ENCODE results near the gene SET. TPM values are rescaled to one million over a fixed set of nuclear protein-coding genes. Genes with fewer than 3 reads are reported as not detected.
A peak's percentile ranks its signal among the peaks of the same experiment; 100 is the strongest.

SET gene
- total RNA-seq, 1 experiment from 2014 or later = 1,129 TPM

DNA sequence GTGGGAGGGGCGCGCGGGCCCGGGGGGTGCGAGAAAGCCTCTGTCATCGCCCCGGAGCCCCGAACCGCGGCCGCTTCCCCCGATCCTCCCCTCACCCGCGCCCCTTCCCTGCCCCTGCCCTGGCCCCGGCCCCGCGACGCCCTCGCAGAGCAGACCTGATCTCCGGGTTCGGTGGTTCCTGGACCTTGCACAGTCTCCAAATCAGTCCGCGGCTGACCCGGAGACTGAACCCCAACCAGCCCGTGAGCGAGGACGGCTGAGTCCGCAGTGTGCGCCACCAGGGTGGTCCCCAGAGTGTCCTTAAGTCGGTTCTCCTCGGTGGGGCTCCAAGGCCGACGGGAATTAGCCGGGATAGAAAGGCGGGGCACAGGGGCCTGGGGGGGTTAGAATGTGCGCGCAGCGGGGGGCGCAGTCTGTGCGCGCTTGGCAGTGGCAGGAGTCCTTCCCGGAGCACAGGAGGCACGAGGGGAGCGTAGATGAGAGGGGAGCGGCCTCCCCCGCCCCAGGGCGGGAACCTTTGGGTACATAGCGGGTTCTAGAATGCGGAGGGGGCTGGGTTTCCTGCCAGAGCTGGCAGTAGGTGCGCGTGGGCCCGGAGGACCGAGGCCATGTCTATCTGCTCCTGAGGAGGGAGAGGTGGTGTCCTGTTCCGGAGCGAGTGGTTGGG is 14.1 kb downstream of the SET start (continued):
- TF ChIP-seq, protein P1, sequence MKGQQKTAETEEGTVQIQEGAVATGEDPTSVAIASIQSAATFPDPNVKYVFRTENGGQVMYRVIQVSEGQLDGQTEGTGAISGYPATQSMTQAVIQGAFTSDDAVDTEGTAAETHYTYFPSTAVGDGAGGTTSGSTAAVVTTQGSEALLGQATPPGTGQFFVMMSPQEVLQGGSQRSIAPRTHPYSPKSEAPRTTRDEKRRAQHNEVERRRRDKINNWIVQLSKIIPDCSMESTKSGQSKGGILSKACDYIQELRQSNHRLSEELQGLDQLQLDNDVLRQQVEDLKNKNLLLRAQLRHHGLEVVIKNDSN (CRISPR knock-in tag; IDR thresholded peaks at IDR 0.05) = no peak
- TF ChIP-seq OVOL2 (CRISPR knock-in tag; IDR thresholded peaks at IDR 0.05; ENCODE audit: borderline replicate concordance) = no peak
- no peak for TF ChIP-seq ZNF416 (CRISPR knock-in tag; IDR thresholded peaks at IDR 0.05)
- no peak for TF ChIP-seq ZNF219 (CRISPR knock-in tag; IDR thresholded peaks at IDR 0.05; ENCODE audit: borderline replicate concordance)
- TF ChIP-seq, protein P2, sequence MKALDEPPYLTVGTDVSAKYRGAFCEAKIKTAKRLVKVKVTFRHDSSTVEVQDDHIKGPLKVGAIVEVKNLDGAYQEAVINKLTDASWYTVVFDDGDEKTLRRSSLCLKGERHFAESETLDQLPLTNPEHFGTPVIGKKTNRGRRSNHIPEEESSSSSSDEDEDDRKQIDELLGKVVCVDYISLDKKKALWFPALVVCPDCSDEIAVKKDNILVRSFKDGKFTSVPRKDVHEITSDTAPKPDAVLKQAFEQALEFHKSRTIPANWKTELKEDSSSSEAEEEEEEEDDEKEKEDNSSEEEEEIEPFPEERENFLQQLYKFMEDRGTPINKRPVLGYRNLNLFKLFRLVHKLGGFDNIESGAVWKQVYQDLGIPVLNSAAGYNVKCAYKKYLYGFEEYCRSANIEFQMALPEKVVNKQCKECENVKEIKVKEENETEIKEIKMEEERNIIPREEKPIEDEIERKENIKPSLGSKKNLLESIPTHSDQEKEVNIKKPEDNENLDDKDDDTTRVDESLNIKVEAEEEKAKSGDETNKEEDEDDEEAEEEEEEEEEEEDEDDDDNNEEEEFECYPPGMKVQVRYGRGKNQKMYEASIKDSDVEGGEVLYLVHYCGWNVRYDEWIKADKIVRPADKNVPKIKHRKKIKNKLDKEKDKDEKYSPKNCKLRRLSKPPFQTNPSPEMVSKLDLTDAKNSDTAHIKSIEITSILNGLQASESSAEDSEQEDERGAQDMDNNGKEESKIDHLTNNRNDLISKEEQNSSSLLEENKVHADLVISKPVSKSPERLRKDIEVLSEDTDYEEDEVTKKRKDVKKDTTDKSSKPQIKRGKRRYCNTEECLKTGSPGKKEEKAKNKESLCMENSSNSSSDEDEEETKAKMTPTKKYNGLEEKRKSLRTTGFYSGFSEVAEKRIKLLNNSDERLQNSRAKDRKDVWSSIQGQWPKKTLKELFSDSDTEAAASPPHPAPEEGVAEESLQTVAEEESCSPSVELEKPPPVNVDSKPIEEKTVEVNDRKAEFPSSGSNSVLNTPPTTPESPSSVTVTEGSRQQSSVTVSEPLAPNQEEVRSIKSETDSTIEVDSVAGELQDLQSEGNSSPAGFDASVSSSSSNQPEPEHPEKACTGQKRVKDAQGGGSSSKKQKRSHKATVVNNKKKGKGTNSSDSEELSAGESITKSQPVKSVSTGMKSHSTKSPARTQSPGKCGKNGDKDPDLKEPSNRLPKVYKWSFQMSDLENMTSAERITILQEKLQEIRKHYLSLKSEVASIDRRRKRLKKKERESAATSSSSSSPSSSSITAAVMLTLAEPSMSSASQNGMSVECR (CRISPR knock-in tag; IDR thresholded peaks at IDR 0.05; ENCODE audit: borderline replicate concordance) = no peak
- no peak for TF ChIP-seq FOXJ3 (CRISPR knock-in tag; IDR thresholded peaks at IDR 0.05; ENCODE audit: borderline replicate concordance)
- TF ChIP-seq KAT7 (CRISPR knock-in tag; IDR thresholded peaks at IDR 0.05; ENCODE audit: borderline replicate concordance) = peak; percentile 37; the same call in 1 of the 2 replicates
- TF ChIP-seq TCF7 (CRISPR knock-in tag; IDR thresholded peaks at IDR 0.05; ENCODE audit: low read depth) = no peak
- no peak for TF ChIP-seq TEAD4 (CRISPR knock-in tag; IDR thresholded peaks at IDR 0.05)
- TF ChIP-seq FOXP1 (CRISPR knock-in tag; IDR thresholded peaks at IDR 0.05; ENCODE audit: borderline replicate concordance) = no peak
- TF ChIP-seq, protein P3, sequence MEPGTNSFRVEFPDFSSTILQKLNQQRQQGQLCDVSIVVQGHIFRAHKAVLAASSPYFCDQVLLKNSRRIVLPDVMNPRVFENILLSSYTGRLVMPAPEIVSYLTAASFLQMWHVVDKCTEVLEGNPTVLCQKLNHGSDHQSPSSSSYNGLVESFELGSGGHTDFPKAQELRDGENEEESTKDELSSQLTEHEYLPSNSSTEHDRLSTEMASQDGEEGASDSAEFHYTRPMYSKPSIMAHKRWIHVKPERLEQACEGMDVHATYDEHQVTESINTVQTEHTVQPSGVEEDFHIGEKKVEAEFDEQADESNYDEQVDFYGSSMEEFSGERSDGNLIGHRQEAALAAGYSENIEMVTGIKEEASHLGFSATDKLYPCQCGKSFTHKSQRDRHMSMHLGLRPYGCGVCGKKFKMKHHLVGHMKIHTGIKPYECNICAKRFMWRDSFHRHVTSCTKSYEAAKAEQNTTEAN (CRISPR knock-in tag; IDR thresholded peaks at IDR 0.05) = peak; percentile 56; the same call in 1 of the 2 replicates
- no peak for TF ChIP-seq ZNF396 (CRISPR knock-in tag; IDR thresholded peaks at IDR 0.05; ENCODE audit: borderline replicate concordance)

DNA sequence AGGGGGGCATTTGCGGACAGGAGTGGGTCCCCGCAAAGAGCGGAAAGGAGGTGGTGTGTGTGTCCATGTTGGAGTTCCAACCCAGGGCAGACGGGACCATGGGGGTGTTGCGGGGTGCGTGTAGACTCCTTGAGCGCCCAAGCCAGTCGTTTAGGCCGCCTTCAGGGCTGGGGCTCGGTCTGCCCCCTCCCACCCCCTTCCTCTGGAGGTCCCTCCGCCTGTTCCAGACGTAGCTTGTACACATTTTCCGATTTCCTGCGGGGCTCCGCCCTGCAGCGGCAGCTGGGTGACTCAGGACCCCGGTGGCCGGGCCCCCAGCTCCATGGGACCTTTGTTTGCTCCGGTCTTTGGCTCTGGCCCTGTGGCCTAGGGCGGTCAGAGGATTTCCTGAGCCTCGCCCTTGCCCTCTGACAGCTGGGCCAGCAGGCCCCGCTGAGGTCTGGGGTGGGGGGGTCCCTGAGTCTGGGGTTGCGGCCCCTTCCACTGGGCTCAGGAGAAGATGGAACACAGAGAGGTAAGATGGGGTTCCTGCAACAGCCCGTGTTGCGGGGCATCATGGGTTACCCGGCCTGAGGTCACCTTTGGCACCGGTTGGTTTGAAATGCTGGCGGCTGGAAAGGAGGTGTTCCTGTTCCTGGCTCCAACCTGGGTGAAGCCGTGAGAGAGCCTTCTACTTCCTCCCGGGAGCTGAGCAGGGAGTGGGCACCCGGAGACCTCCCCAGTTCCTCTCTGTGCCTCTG is 14.8 kb downstream of the SET start:
- Mint-ChIP-seq H3K36me3 (no peaks in the 10 kb centered on the region), H3K9me3 (no peaks in the 10 kb centered on the region), H3K4me1 (peaks cover 4% of the 10 kb centered on the region; the same call in 1 of the 2 replicates), H3K27me3 (ENCODE audit: low read depth) (no peaks in the 10 kb centered on the region), H3K27ac (no peak overlapping the region), H3K4me3 (peak overlapping the region; percentile 83)
- peak; percentile 10 for DNase-seq (ENCODE audit: low spot score)
- ChIA-PET CTCF (interaction anchor here (0.6 to 2.1 kb wide), 4 partner anchors 20 to 324 kb away, joined by 3 to 7 read pairs (median 4); partner anchors contain the start of genes SH3GLB2 and ZDHHC12), POLR2A (no interaction called here)
- no peak for ATAC-seq
- TF ChIP-seq ESRRA (CRISPR knock-in tag; IDR thresholded peaks at IDR 0.05; ENCODE audit: borderline replicate concordance) (no peak), PRRX2 (CRISPR knock-in tag; IDR thresholded peaks at IDR 0.05) (no peak), ZNF396 (CRISPR knock-in tag; IDR thresholded peaks at IDR 0.05; ENCODE audit: borderline replicate concordance) (no peak), TEAD4 (CRISPR knock-in tag; IDR thresholded peaks at IDR 0.05) (no peak)
- TF ChIP-seq, protein P4, sequence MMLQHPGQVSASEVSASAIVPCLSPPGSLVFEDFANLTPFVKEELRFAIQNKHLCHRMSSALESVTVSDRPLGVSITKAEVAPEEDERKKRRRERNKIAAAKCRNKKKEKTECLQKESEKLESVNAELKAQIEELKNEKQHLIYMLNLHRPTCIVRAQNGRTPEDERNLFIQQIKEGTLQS (CRISPR knock-in tag; conservative IDR thresholded peaks at IDR 0.05) = no peak
- TF ChIP-seq, protein P5, sequence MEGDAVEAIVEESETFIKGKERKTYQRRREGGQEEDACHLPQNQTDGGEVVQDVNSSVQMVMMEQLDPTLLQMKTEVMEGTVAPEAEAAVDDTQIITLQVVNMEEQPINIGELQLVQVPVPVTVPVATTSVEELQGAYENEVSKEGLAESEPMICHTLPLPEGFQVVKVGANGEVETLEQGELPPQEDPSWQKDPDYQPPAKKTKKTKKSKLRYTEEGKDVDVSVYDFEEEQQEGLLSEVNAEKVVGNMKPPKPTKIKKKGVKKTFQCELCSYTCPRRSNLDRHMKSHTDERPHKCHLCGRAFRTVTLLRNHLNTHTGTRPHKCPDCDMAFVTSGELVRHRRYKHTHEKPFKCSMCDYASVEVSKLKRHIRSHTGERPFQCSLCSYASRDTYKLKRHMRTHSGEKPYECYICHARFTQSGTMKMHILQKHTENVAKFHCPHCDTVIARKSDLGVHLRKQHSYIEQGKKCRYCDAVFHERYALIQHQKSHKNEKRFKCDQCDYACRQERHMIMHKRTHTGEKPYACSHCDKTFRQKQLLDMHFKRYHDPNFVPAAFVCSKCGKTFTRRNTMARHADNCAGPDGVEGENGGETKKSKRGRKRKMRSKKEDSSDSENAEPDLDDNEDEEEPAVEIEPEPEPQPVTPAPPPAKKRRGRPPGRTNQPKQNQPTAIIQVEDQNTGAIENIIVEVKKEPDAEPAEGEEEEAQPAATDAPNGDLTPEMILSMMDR (IDR thresholded peaks at IDR 0.05) = no peak
- TF ChIP-seq, protein P6, sequence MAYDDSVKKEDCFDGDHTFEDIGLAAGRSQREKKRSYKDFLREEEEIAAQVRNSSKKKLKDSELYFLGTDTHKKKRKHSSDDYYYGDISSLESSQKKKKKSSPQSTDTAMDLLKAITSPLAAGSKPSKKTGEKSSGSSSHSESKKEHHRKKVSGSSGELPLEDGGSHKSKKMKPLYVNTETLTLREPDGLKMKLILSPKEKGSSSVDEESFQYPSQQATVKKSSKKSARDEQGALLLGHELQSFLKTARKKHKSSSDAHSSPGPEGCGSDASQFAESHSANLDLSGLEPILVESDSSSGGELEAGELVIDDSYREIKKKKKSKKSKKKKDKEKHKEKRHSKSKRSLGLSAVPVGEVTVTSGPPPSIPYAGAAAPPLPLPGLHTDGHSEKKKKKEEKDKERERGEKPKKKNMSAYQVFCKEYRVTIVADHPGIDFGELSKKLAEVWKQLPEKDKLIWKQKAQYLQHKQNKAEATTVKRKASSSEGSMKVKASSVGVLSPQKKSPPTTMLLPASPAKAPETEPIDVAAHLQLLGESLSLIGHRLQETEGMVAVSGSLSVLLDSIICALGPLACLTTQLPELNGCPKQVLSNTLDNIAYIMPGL (CRISPR knock-in tag; IDR thresholded peaks at IDR 0.05) = no peak
- TF ChIP-seq, protein P7, sequence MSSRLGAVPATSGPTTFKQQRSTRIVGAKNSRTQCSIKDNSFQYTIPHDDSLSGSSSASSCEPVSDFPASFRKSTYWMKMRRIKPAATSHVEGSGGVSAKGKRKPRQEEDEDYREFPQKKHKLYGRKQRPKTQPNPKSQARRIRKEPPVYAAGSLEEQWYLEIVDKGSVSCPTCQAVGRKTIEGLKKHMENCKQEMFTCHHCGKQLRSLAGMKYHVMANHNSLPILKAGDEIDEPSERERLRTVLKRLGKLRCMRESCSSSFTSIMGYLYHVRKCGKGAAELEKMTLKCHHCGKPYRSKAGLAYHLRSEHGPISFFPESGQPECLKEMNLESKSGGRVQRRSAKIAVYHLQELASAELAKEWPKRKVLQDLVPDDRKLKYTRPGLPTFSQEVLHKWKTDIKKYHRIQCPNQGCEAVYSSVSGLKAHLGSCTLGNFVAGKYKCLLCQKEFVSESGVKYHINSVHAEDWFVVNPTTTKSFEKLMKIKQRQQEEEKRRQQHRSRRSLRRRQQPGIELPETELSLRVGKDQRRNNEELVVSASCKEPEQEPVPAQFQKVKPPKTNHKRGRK (CRISPR knock-in tag; IDR thresholded peaks at IDR 0.05; ENCODE audit: borderline replicate concordance) = no peak
